Sigmoid colon (tissue), 7 donors: ENCODE results near the gene RNU11. TPM values are rescaled to one million over a fixed set of nuclear protein-coding genes. Genes with fewer than 3 reads are reported as not detected.

ENCODE experiments used
- polyA plus RNA-seq, 3 donors: library from polyadenylated mRNA; stranded (reverse); fragments of 200-250 nt; gene quantifications; one replicate each; pipeline ENCODE4 v1.2.3, GENCODE V29; 2013
- small RNA-seq, 3 donors: library from RNA; depleted of rRNA; stranded (forward); fragments of <200 nt; gene quantifications; one replicate each; pipeline ENCODE3, GENCODE V24; 2016
- total RNA-seq, 4 donors: library from RNA; depleted of rRNA; stranded (reverse); fragments of >200 nt; gene quantifications; one replicate each; pipeline ENCODE4 v1.1.0, GENCODE V29; 2016
- donor health status: healthy with polysubstance abuse.
- donor health status: Bipolar disorder and iron deficiency.
- donor health status: healthy.

Gene RNU11
- total and polyA plus RNA-seq, 7 donors = not detected

Small RNAs within 50 kb of the gene (small RNA-seq; reads per million reads assigned to genes)
- gene RF00422 = 0 reads per million in 3 donors
- 0 reads per million in 3 donors for gene RNU11

Other genes starting within 250 kb of the RNU11 start
- 10 to 100 TPM in 3 of 4 donors, 1 to 10 TPM in 1; 8.9 to 18.8 (median 10.8) TPM for gene RCC1, start 142.6 kb upstream of the RNU11 start, total RNA-seq
- gene RCC1, start 142.6 kb upstream of the RNU11 start, polyA plus RNA-seq = 10 to 100 TPM; 25.2 to 64.2 (median 26.8) TPM
- 10 to 100 TPM; 20.0 to 36.5 (median 29.9) TPM for gene TRNAU1AP, start 95.5 kb upstream of the RNU11 start, total RNA-seq
- 10 to 100 TPM; 14.1 to 27.6 (median 19.5) TPM for gene TRNAU1AP, start 95.5 kb upstream of the RNU11 start, polyA plus RNA-seq
- gene RAB42, start 56.3 kb upstream of the RNU11 start, total RNA-seq = 1 to 10 TPM in 3 of 4 donors, under 1 TPM in 1; 0.68 to 3.2 (median 2.1) TPM
- gene RAB42, start 56.3 kb upstream of the RNU11 start, polyA plus RNA-seq = 10 to 100 TPM in 1 of 3 donors, 1 to 10 TPM in 2; 3.4 to 19.0 (median 3.6) TPM
- gene TAF12, start 5.5 kb upstream of the RNU11 start, total RNA-seq = 10 to 100 TPM; 16.8 to 27.5 (median 20.1) TPM
- 10 to 100 TPM; 19.2 to 21.0 (median 20.4) TPM for gene TAF12, start 5.5 kb upstream of the RNU11 start, polyA plus RNA-seq
- gene GMEB1, start 20.2 kb downstream of the RNU11 start, total RNA-seq = 1 to 10 TPM; 6.1 to 7.3 (median 6.8) TPM
- 1 to 10 TPM; 3.7 to 8.9 (median 6.0) TPM for gene GMEB1, start 20.2 kb downstream of the RNU11 start, polyA plus RNA-seq
- 10 to 100 TPM; 37.9 to 47.0 (median 42.7) TPM for gene YTHDF2, start 88.3 kb downstream of the RNU11 start, total RNA-seq
- gene YTHDF2, start 88.3 kb downstream of the RNU11 start, polyA plus RNA-seq = 10 to 100 TPM; 27.0 to 40.5 (median 31.2) TPM
- gene OPRD1, start 163.6 kb downstream of the RNU11 start, total RNA-seq = 1 to 10 TPM in 1 of 4 donors, under 1 TPM in 3; under 0.01 to 1.8 (median 0.69) TPM
- under 1 TPM in 2 of 3 donors, not detected in 1; under 0.01 to 0.31 TPM for gene OPRD1, start 163.6 kb downstream of the RNU11 start, polyA plus RNA-seq